ENCODE results near the gene BTBD2. TPM values are rescaled to one million over a fixed set of nuclear protein-coding genes. Genes with fewer than 3 reads are reported as not detected.

BTBD2 gene
- total and polyA plus RNA-seq, 12 donors = 11.8 to 122 (median 78.1) TPM

GRCh38 chr19:2043961-2044708 is 28.6 kb upstream of the BTBD2 start:
- peaks cover 0 to 81% of the 10 kb centered on the region in 2 donors for H3K36me3 ChIP-seq (replicated peaks in 1 of 2)
- H3K27ac ChIP-seq = peak overlapping the region in 3 of 5 donors; percentile 93 to 99 (median 98)
- intact Hi-C loops (cut with DNase I) = no loop called here
- DNase-seq = peak in 5 of 7 donors; percentile 17 to 69 (median 46)
- H3K4me1 ChIP-seq (replicated peaks in 1 of 2) = peaks cover 90 to 98% of the 10 kb centered on the region in 2 donors
- TF ChIP-seq CTCF (IDR thresholded peaks at IDR 0.05) (no peak), POLR2A (IDR thresholded peaks at IDR 0.05) (no peak)
- H3K9me3 ChIP-seq (replicated peaks in 1 of 3) = no peaks in the 10 kb centered on the region
- WGBS, 4 donors = 84 to 100% (median 87%) methylated on average over 2 to 11 of the region's 11 CpGs
- no peak overlapping the region for H3K4me3 ChIP-seq
- H3K27me3 ChIP-seq = no peaks in the 10 kb centered on the region

GRCh38 chr19:2043251-2043641 is 27.7 kb upstream of the BTBD2 start:
- intact Hi-C loops (cut with DNase I) = no loop called here
- Histone ChIP-seq H3K4me3 (no peak overlapping the region), H3K4me1 (replicated peaks in 1 of 2) (peaks cover 89 to 98% of the 10 kb centered on the region in 2 donors), H3K27ac (peak overlapping the region in 3 of 5 donors; percentile 93 to 98 (median 95)), H3K27me3 (no peaks in the 10 kb centered on the region), H3K36me3 (replicated peaks in 1 of 2) (peaks cover 0 to 81% of the 10 kb centered on the region in 2 donors), H3K9me3 (replicated peaks in 1 of 3) (no peaks in the 10 kb centered on the region)
- 58 to 89% (median 78%) methylated on average over 4 to 9 of the region's 9 CpGs for WGBS, 4 donors
- TF ChIP-seq POLR2A (IDR thresholded peaks at IDR 0.05) = no peak
- TF ChIP-seq CTCF (IDR thresholded peaks at IDR 0.05) = no peak
- DNase-seq = peak in 4 of 7 donors; percentile 35 to 63 (median 52)

GRCh38 chr19:2042485-2043250 is 27.2 kb upstream of the BTBD2 start:
- intact Hi-C loops (cut with DNase I) = no loop called here
- Histone ChIP-seq H3K36me3 (replicated peaks in 1 of 2) (peaks cover 0 to 85% of the 10 kb centered on the region in 2 donors), H3K4me3 (no peak overlapping the region), H3K27ac (peak overlapping the region in 4 of 5 donors; percentile 61 to 98 (median 94)), H3K4me1 (replicated peaks in 1 of 2) (peaks cover 83 to 93% of the 10 kb centered on the region in 2 donors), H3K9me3 (replicated peaks in 1 of 3) (no peaks in the 10 kb centered on the region), H3K27me3 (no peaks in the 10 kb centered on the region)
- no peak for TF ChIP-seq CTCF (IDR thresholded peaks at IDR 0.05)
- no peak for TF ChIP-seq POLR2A (IDR thresholded peaks at IDR 0.05)
- DNase-seq = peak in 4 of 7 donors; percentile 66 to 78 (median 68)
- 24 to 65% (median 36%) methylated on average over 5 to 29 of the region's 29 CpGs for WGBS, 4 donors

Measured in adrenal gland (tissue), 12 donors.